Spleen (tissue), 7 donors: ENCODE data around the gene CYP26A1.

ENCODE experiments used
- CTCF ChIP-seq, 11 experiments: fragments of 200-600 bp in 7 of 11; fragments of 450-650 bp in 4 of 11; sonication (generic) in 4 of 11; IDR thresholded peaks in 8 of 11; conservative IDR thresholded peaks in 3 of 11; 1 replicate in 7 of 11; 2 replicates in 4 of 11; pipeline versions ENCODE4 v1.4.0 to v1.8.0; 2016 to 2021; ENCODE audit warnings: antibody characterized with exemption in 11 of 11, inconsistent platforms in 4 of 11, mild to moderate bottlenecking in 1 of 11
- POLR2A ChIP-seq, 3 donors: fragments of 450-650 bp; IDR thresholded peaks; one replicate each; pipeline ENCODE4 v1.5.1; 2017; ENCODE audit warnings: antibody characterized with exemption in 3 of 3, mild to moderate bottlenecking in 1 of 3
- POLR2AphosphoS5 ChIP-seq, 3 donors: sonication (generic); formaldehyde crosslinking; IDR thresholded peaks; one replicate each; pipeline ENCODE4 v1.5.1; 2017; ENCODE audit warnings: antibody characterized with exemption in 3 of 3
- donor health status: DM: no; HTN: no; CAD: no; lungs with moderate emphysema.
- donor health status: DM: no; HTN: no; CAD: no.
- donor health status: DM: no; HTN: no; CAD: no.

- TF ChIP-seq CTCF (IDR thresholded peaks at IDR 0.05 in 8 of 11, conservative IDR thresholded peaks at IDR 0.05 in 3 of 11) (no peak), POLR2A (IDR thresholded peaks at IDR 0.05) (no peak), POLR2AphosphoS5 (IDR thresholded peaks at IDR 0.05) (no peak)
Observed at GRCh38 chr10:93098816-93099215, 25.1 kb downstream of the CYP26A1 start.
